ENCODE results near the gene TMEM229B.

TMEM229B gene

DNA sequence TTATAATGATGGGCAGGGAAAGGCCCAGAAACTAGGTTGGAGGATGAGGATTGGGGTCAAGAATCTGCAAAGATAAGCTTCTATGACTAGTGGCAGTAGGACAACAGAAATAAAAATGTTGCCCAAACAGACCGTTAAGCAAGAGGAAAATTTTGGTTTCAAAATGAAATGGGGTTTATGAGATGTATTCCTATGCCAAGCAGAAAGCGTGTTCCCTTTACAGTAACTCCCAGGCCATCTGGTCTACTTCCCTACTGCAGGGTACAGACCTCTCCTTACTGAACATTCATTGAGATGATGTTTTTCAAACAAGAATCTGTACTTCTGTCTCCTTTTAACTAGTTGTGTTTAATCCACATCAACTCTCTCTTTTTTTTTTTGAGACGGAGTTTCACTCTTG is 20.4 kb upstream of the TMEM229B start:
- H3K4me3 ChIP-seq (ENCODE audit: low read length), result no peak overlapping the region
- no peak for TF ChIP-seq ZNF274 (IDR thresholded peaks at IDR 0.05; ENCODE audit: low read depth, low read length)

DNA sequence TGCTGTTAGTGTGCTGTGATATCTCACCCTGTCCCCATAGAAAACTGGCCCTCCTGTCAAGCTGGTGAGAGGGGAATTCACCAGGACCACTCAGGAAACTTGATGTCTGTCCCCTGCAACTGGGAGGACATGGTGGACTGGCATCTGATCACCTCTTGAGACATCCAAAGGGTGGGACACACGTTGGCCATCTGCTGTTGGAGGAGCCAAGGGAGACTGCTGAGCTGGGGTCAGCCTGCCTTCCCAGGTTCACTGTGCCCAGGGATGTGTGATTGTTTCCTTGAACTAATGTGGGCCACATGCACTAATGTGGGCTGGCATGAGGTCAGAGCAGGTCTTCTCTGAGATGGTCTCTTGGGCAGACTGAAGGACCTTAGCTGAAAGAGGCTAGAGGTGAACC is 16.7 kb upstream of the TMEM229B start:
- H3K4me3 ChIP-seq (ENCODE audit: low read length), result no peak overlapping the region
- TF ChIP-seq ZNF274 (IDR thresholded peaks at IDR 0.05; ENCODE audit: low read depth, low read length), result no peak

DNA sequence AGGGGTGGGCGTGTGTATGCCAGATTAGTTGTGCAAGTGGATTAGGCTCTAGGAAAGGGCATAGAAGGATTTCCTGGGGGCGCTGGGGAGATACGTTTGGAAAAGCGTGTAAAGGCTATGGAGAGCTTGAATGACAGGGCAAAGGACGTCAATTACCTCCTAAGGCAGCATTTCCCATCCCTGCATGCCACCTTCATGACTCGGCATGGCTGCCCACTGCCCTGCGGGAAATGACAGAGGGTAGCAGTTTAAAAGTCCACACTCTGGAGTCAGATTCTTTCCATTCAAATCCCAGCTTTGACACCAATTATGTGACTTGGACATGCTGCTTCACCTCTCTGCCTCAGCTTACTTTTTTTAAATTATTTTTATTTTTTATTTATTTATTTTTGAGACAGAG is 14.8 kb upstream of the TMEM229B start:
- H3K4me3 ChIP-seq (ENCODE audit: low read length), result no peak overlapping the region
- TF ChIP-seq ZNF274 (IDR thresholded peaks at IDR 0.05; ENCODE audit: low read depth, low read length), result no peak

DNA sequence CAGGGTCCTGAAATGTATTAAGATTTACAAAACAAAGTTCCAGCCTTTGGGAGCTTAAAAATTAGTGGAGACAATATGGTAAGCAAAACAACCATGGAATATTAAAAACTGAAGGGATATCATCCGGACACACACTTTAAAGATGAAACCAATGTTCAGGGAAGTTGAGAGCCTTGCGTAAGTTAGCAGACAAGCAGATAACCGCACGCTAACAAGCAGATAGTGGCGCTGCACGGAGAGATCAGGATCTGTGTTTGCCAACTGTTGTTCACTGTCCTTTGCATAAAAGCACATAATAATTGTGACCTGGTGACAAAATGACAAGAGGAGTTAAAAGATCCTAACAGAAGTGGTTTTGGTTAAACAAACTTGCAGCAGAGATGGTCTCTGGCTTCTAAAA is 14.3 kb upstream of the TMEM229B start:
- TF ChIP-seq ZNF274 (IDR thresholded peaks at IDR 0.05; ENCODE audit: low read depth, low read length), result no peak
- no peak overlapping the region for H3K4me3 ChIP-seq (ENCODE audit: low read length)

DNA sequence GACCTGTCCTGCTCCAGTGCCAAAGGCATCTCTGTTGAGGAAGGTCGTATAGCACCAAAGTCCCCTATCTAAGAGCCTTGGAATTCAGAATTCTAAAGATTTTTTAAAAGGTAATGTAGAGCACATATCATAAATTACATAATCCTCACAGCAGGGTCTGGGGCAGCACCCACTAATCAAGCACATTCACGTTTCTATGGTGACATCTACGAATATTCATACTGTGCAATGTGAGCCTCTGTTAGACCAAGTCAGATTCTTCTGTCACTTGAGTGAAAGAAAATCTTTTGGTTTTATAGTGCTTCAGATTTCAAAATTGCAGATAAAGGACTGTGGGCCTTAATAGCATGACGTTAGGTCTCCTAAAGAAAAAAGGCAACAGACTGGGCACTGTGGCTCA is 13.1 kb upstream of the TMEM229B start:
- H3K4me3 ChIP-seq (ENCODE audit: low read length), result no peak overlapping the region
- TF ChIP-seq ZNF274 (IDR thresholded peaks at IDR 0.05; ENCODE audit: low read depth, low read length), result no peak

DNA sequence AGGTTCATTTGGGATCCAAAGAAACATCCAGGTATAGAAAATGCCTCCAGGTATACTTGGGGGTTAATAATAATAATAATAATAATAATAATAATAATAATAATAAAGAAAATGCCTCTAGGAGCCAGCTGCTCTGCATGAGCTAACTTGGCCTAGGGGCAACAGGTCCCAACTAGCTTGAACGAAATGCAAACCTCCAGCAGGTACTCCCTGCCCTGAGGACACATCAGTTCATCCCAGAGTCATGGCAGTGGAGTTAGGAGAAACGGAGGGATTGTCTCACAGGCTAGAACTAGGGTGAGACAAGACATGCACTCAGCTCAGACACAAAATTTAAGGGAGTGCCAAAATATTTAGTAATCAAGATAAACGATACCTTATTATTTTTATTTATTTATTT is 12.5 kb upstream of the TMEM229B start:
- TF ChIP-seq ZNF274 (IDR thresholded peaks at IDR 0.05; ENCODE audit: low read depth, low read length), result no peak
- no peak overlapping the region for H3K4me3 ChIP-seq (ENCODE audit: low read length)

DNA sequence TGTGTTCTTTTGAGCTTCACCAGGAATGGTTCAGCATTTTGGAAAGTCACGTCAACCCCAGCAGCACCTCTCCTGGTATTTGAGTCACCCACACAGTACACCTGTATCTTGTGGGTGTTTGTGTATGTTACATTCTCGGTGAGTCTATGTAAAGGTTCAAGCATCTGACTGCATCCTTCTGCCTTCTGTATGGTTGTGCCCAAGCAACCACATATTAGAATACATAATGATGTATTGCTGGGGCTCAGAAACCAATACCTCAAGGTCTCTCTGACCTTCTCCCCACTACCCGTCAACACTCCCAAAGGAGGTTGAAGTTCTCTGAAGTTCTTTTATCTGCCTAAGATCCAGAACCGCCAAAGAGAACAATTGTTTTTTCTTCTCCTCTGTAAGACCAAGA is 9.2 kb upstream of the TMEM229B start:
- no peak overlapping the region for H3K4me3 ChIP-seq (ENCODE audit: low read length)
- no peak for TF ChIP-seq ZNF274 (IDR thresholded peaks at IDR 0.05; ENCODE audit: low read depth, low read length)

DNA sequence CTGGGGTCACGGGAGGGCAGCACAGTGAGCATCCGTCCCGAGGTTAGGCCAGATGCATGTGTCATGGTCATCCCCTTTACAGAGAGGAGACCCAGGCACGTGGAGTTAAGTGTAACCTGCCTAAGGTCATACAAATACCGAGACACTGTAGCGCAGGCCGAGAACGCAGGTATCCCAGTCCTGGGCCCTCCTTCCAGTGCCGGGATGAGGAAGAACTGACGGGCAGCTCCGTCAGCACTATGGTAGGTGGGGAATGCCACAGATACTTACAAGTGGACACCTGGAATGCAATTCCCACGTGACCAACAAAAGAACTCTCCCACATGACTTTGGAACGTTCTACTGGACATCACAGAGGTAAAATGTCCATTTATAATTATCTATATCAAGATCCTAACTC is 8.7 kb upstream of the TMEM229B start:
- no peak for TF ChIP-seq ZNF274 (IDR thresholded peaks at IDR 0.05; ENCODE audit: low read depth, low read length)

DNA sequence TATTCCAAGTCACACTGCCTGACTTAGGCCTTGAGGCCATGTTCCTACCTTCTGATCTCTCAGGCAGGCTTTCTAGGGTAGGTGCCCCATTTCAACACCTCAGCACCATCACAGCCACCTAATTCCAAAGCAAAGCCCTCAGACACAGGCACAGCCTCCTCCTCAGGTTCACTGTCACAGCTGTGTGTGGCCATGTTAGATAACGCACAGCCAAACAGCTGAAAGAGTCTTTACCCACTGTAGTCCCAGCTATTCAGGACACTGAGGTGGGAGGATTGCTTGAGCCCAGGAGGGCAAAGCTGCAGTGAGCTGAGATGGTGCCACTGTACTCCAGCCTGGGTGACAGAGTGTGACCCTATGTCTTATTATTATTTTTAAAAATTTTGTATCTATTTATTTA is 7.3 kb upstream of the TMEM229B start:
- no peak overlapping the region for H3K4me3 ChIP-seq (ENCODE audit: low read length)
- TF ChIP-seq ZNF274 (IDR thresholded peaks at IDR 0.05; ENCODE audit: low read depth, low read length), result no peak

More for the DNA sequence above, 8.7 kb upstream of the TMEM229B start:
- H3K4me3 ChIP-seq (ENCODE audit: low read length), result no peak overlapping the region

DNA sequence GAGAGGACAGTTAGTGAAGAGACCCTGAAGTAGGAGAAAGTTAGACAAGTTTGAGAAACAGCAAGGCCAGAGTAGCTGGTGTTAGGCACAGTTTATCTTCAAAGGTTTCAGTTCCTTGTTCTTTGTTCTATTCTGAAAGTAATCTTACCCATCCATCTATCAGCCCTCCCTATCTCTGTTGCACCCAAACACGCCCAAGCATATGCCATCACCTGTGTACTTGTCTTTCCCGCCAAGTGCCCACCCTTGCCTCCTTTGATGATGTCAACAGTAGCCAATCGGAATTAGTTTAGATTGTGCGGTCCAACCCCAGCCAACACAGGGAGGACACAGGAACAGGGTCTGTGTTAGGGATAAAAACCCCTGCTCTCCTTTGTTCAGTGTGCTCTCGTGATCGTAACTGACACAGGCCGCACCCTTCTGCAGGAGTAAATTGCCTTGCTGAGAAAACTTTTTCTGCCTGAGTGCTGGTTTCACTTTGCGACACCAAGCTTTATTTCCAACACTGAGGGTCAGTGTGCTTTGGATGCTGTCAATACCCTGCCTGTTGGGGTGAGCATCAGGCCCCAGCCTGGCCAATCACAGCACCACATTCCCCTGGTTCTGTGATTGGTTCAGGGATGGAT is 4.7 kb upstream of the TMEM229B start:
- TF ChIP-seq ZNF274 (IDR thresholded peaks at IDR 0.05; ENCODE audit: low read depth, low read length), result no peak
- H3K4me3 ChIP-seq (ENCODE audit: low read length), result no peak overlapping the region

DNA sequence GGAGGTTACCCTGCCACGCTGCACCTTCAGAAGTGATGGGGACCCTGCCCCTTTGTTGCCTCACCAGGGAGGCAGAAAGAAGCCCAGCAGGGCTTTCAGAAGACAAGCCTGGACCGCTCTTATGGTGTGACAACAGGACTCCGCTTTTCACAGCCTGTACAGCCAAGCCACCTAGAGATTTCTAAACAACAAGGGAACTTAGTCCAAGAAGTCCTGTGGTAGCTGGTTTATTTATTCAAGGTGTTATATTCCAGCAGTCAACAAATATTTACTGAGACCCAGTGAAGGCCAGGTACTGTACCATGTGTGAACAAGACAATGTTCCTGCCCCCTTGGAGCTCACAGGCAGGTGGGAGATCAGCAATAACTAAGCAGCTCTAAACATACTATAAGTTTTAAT is 4.0 kb upstream of the TMEM229B start:
- no peak for TF ChIP-seq ZNF274 (IDR thresholded peaks at IDR 0.05; ENCODE audit: low read depth, low read length)
- no peak overlapping the region for H3K4me3 ChIP-seq (ENCODE audit: low read length)

DNA sequence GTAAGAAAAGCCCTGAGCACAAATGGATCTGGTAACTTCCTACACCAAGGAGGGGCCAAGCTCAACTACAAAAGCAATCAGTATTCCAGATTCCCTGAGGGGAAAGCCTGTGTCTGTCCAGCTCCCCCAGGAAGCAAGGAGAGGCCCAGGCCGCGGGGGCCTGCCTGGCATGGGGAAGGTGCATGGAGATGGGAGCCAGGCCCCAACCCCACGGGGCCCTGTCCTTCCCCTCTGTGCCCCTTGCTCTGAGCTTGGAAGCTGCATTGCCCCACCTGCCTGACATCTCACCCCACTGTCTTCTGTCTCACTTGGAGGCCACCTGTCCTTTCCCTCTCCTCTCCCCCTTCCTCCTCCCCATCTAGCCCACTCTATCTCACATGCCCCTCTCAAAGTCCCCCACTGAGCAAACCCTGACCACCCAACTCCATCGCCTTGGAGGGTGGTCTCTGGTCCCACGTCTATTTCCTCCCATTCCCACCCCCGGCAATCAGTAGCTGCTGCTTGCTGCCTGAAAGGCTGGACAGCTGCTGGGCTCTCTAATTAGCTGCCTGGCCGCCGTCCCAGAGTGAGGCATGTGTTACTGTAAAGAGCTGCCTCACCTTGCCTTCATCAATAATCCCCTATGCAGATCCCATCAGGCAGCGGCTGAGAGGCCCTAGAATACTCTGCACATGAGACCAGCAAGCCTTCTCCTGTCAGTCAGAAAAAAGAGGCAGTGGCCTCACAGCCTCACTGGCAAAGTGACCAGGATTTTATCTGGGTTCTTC is 3.4 kb upstream of the TMEM229B start:
- no peak overlapping the region for H3K4me3 ChIP-seq (ENCODE audit: low read length)
- no peak for TF ChIP-seq ZNF274 (IDR thresholded peaks at IDR 0.05; ENCODE audit: low read depth, low read length)

DNA sequence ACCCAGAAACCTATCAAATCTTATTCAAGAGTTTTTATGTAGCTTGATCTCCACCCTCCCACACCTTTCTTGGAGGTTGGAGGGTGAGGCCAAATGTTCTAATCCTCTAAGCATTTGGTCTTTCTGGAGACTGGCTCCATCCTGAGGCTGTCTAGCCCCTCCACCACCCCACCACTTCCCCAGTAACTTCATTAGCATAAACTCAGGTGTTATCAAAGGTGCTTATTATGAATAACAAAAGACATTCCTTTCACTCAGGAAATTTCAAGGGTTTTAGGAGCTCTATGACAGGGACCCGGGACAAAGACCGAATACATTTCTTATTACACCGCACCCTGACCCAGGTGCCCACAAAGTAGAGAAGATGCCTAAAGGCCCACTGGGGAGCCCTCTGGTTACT is 2.8 kb upstream of the TMEM229B start:
- H3K4me3 ChIP-seq (ENCODE audit: low read length), result no peak overlapping the region
- no peak for TF ChIP-seq ZNF274 (IDR thresholded peaks at IDR 0.05; ENCODE audit: low read depth, low read length)

DNA sequence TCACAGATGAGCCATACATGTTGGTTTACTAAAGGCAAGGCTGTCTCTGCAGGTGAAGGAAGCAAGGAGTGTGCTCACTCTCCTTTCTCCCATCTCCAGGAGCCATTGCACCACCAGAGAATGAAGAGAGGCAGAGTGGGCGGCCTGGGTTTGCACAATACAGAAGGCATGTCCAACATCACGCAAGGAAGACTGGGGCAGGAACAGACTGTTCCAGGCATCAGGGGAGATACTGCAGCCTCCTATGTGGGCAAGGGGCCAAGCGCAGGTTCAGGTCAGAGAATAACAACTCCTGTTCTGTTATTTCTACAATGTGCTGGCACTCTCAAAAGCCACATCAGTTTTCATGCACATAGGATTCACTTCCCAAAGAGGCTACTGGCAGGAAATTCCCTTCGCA is 1.7 kb upstream of the TMEM229B start:
- TF ChIP-seq ZNF274 (IDR thresholded peaks at IDR 0.05; ENCODE audit: low read depth, low read length), result no peak
- no peak overlapping the region for H3K4me3 ChIP-seq (ENCODE audit: low read length)

DNA sequence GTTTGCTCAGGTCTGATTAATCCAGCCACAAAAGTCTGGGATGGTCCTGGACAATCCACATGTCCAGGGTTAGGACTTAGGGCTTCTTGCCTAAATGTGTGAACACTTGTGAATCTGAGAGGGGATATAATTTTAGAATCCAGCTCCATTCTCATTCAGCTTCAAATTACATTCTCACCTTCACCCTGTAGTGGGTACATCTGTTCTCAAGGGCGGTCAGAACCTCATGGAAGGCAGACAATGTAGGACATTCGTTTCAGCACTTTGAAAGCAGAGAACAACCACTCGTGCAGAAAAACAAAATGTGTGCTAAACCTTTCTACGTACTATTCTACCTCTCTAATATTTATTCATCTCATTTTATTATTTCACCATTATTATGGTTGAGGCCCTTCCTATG is 1.2 kb downstream of the TMEM229B start:
- TF ChIP-seq ZNF274 (IDR thresholded peaks at IDR 0.05; ENCODE audit: low read depth, low read length), result no peak

DNA sequence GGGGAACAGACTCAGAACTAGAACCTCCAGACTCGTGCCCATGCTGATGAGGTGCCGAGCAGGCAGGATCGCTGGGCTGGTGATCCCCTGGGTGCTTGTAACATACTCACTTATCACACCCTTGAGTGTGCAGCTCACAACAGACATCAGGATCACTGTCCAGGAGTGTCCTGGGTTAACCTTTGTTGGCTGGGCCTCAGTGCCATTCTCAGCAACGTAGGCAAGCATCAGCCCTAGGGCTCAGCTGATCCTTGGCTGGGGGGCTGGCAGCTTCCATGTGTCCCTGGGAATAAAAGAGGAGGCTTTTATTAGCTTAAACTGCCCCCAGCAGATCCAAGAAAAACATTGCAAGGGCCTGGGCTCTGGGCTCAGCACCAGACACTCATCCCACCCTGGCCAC is 1.6 kb downstream of the TMEM229B start:
- H3K4me3 ChIP-seq (ENCODE audit: low read length), result no peak overlapping the region
- no peak for TF ChIP-seq ZNF274 (IDR thresholded peaks at IDR 0.05; ENCODE audit: low read depth, low read length)

More for the DNA sequence above, 1.2 kb downstream of the TMEM229B start:
- H3K4me3 ChIP-seq (ENCODE audit: low read length), result no peak overlapping the region
